Peyer's patch (tissue), 4 donors: Measurements from ENCODE around the gene CGNL1.

ENCODE experiments used
- POLR2A ChIP-seq, 2 donors: fragments of 450-650 bp; IDR thresholded peaks; one replicate each; pipeline ENCODE4 v1.5.1; 2017; ENCODE audit warnings: antibody characterized with exemption in 2 of 2, mild to moderate bottlenecking in 2 of 2, moderate library complexity in 2 of 2
- TF ChIP-seq, protein P1 (sequence below), 6 experiments: fragments of 450-650 bp in 4 of 6; fragments of 200-600 bp in 2 of 6; sonication (generic) in 1 of 6; IDR thresholded peaks; one replicate each; pipeline ENCODE4 v1.5.1; 2017 to 2019; ENCODE audit warnings: antibody characterized with exemption in 6 of 6, mild to moderate bottlenecking in 3 of 6, moderate library complexity in 1 of 6

- no peak for TF ChIP-seq POLR2A (IDR thresholded peaks at IDR 0.05)
- TF ChIP-seq, protein P1, sequence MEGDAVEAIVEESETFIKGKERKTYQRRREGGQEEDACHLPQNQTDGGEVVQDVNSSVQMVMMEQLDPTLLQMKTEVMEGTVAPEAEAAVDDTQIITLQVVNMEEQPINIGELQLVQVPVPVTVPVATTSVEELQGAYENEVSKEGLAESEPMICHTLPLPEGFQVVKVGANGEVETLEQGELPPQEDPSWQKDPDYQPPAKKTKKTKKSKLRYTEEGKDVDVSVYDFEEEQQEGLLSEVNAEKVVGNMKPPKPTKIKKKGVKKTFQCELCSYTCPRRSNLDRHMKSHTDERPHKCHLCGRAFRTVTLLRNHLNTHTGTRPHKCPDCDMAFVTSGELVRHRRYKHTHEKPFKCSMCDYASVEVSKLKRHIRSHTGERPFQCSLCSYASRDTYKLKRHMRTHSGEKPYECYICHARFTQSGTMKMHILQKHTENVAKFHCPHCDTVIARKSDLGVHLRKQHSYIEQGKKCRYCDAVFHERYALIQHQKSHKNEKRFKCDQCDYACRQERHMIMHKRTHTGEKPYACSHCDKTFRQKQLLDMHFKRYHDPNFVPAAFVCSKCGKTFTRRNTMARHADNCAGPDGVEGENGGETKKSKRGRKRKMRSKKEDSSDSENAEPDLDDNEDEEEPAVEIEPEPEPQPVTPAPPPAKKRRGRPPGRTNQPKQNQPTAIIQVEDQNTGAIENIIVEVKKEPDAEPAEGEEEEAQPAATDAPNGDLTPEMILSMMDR (IDR thresholded peaks at IDR 0.05), result no peak
Measured at GRCh38 chr15:57525581-57525980, 149.3 kb downstream of the CGNL1 start.
